ENCODE results near the gene DIAPH1.

DIAPH1 gene

DNA sequence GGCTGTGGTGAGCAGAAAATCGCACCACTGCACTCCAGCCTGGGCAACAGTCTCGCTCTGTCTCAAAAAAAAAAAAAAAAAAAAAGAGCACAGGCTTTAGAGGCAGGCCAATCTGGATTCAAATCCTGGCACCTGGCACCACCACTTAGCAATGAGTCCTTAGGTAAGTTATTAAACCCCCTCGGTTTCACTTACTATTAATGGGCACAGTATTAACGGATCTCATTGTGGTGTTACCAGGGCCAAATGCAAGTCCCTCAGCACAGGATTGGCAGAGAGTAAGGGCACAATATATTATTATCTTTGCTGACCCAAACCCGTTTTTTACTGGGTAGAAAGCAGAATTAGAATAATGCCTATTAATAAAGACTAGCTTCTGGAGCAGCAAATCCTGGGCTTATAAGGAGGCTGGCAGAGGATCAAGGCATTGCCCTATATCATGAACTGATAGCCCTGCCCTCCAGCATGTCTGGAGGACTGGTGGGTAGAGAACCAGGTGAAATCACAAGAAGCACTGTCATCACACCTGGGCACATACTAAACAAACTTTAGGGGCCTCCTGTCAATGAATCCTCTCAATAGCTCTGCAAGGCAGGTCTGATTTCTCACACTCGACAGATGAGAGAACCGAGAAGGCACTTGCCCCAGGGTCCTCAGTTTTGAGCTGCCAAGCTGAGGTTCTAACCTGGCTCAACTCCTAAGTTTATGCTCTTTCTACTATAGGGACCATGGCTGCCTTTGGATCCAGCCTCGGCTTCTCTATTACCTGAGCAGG, 112.2 kb downstream of the DIAPH1 start:
- no peak for DNase-seq (ENCODE audit: low read depth)

GRCh38 chr5:141504216-141504615, 114.6 kb downstream of the DIAPH1 start:
- DNase-seq (ENCODE audit: low read depth) = no peak

- DNase-seq (ENCODE audit: low read depth) = no peak
Observed at GRCh38 chr5:141503681-141504080, 115.1 kb downstream of the DIAPH1 start.

DNA sequence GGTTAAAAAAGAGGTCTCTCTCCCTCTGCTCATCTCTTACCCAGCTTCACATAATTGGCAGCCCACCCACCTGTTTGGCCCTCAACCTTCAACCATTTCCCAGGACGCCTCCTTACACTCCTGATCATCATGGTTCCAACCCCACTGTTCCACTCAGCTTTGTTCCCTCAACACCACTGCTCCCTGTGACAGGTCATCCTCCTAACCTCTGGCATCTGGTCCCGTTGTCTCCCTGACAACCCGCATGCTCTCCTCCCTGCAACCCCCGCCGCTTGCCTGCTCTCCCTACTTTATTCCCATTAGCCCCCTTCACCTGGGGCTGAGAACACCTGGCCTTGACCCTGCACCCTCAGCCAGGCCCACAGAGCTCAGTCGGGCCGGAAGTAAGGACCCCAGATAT, 117.0 kb downstream of the DIAPH1 start:
- no peak for DNase-seq (ENCODE audit: low read depth)

- DNase-seq (ENCODE audit: low read depth) = no peak
Observed at GRCh38 chr5:141496038-141496437, 122.8 kb downstream of the DIAPH1 start.

GRCh38 chr5:141495453-141495811, 123.4 kb downstream of the DIAPH1 start:
- DNase-seq (ENCODE audit: low read depth) = no peak

DNA sequence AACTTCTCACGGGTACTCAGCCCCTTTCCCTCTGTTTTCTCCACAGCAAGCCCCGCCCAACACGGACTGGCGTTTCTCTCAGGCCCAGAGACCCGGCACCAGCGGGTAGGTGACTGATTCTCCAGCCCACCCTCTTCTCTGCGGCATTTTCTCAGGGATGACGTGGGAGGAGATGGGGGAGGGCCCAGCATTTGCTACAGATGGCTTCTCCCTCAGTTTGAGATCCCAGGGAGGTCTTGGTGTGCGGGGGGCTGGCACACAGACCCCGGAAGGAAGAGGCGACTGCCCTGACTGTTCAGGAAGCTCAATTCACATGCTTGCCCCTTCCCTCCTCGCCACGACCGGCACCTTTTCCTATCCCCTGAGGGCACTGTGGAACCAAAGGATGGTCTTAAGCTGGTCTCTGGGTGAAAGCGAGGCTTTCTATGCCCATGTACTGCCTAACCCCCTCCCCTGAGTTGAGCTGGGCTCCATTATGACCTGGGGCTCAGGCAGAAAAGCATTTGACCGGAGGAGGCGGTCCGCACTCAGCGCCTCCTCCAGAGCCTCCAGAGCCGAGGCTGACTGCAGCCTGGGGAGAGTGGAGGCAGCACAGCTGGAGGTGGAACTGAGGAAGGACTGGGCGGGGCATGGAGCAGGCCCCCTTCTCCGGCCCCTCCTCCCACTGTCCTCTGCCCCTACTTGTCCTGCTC, 123.9 kb downstream of the DIAPH1 start:
- DNase-seq (ENCODE audit: low read depth) = no peak

DNA sequence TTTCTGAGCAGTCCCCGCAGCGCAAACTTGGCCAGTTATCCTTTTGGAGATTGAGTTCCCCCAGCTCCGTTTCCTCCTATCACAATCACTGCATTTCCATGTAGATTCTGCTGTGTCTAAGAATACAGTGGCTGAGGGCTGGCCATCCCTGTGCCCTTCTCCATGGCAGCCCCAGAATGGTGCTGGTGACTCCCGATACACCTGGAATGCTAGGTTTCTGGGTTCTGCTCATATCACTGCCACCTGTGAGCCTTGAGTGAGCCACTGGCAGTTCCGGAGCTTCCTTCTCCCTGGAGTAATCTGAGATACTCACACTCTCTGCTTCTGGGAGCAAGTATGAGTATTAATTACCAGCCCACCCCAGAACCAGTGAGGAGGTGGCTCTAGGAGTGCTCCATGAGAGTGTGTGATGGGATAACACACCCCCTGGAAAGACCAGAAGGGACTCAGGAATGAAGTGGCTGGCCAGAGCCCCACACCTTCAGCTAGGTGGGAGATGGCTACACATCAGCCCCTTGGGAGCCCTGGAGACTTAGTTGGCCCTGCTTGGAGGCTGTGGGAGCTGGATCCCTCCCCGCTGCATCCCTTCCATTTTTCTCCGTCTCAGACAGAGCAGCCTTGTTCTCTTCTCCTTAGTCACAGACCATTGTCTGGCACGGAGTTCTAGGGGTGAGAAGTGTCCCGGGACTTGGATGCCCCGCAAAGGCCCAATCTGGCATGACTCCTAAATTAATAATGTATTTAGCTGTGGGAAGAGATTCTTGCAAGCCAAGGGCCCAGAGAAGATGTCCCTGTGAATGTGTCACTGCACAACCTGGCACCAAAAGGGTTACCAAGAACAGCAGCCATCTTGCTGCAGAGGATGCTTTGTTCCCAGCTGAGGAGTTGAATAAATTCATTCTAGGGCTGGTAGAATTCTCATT, 125.0 kb downstream of the DIAPH1 start:
- no peak for DNase-seq (ENCODE audit: low read depth)

GRCh38 chr5:141492168-141492885, 126.5 kb downstream of the DIAPH1 start:
- peak; percentile 41 for DNase-seq (ENCODE audit: low read depth)

DNA sequence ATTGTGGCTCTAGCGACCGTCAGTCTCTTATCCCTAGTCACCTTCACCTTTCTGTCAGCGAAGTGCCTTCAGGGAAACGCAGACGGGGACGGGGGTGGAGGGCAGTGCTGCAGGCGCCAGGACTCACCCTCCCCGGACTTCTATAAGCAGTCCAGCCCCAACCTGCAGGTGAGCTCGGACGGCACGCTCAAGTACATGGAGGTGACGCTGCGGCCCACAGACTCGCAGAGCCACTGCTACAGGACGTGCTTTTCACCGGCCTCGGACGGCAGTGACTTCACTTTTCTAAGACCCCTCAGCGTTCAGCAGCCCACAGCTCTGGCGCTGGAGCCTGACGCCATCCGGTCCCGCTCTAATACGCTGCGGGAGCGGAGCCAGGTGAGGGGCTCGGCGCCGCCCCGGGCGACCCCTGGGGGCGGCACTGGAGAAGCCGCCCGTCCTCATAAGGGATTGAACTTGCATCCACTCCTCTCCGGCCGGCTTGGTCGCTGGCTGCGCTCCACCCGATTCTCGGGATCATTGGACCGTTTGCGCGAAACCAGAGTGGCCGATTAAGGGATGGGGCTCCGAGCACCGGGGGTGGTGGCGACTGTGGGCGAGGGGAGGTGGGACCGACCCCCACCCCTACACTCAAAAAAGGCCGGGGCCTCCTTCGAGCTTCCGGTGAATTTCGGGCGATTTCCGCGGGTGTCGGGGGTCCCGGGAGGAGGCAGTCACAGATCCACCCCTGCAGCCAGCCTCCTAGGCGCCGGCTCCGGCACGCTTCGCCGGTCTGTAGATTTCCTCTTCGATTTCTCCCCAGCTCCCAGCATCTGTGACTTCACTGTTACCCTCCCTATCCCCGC, 127.3 kb downstream of the DIAPH1 start:
- no peak for DNase-seq (ENCODE audit: low read depth)

DNA sequence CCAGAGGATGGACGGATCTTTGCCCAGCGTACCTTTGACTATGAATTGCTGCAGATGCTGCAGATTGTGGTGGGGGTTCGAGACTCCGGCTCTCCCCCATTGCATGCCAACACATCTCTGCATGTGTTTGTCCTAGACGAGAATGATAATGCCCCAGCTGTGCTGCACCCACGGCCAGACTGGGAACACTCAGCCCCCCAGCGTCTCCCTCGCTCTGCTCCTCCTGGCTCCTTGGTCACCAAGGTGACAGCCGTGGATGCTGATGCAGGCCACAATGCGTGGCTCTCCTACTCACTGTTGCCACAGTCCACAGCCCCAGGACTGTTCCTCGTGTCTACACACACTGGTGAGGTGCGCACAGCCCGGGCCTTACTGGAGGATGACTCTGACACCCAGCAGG, 128.0 kb downstream of the DIAPH1 start:
- no peak for DNase-seq (ENCODE audit: low read depth)

DNA sequence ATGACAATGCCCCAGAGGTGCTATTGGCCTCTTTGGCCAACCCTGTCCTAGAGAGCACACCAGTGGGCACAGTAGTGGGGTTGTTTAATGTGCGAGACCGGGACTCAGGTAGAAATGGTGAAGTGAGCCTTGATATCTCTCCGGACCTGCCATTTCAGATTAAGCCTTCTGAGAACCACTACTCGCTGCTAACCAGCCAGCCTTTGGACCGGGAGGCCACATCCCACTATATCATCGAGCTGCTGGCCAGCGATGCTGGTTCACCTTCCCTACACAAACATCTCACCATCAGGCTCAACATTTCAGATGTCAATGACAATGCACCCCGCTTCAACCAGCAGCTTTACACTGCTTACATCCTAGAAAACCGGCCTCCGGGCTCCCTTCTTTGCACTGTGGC, 128.5 kb downstream of the DIAPH1 start:
- DNase-seq (ENCODE audit: low read depth) = no peak

DNA sequence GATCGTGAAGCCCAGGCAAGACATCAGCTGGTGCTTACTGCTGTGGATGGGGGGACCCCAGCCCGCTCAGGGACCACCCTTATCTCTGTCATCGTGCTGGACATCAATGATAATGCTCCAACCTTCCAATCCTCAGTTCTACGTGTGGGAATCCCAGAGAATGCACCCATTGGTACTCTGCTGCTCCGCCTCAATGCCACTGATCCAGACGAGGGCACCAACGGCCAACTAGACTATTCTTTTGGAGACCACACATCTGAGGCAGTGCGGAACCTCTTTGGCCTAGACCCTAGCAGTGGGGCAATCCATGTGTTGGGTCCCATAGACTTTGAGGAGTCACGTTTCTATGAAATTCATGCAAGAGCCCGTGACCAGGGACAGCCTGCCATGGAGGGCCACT, 129.0 kb downstream of the DIAPH1 start:
- no peak for DNase-seq (ENCODE audit: low read depth)

DNA sequence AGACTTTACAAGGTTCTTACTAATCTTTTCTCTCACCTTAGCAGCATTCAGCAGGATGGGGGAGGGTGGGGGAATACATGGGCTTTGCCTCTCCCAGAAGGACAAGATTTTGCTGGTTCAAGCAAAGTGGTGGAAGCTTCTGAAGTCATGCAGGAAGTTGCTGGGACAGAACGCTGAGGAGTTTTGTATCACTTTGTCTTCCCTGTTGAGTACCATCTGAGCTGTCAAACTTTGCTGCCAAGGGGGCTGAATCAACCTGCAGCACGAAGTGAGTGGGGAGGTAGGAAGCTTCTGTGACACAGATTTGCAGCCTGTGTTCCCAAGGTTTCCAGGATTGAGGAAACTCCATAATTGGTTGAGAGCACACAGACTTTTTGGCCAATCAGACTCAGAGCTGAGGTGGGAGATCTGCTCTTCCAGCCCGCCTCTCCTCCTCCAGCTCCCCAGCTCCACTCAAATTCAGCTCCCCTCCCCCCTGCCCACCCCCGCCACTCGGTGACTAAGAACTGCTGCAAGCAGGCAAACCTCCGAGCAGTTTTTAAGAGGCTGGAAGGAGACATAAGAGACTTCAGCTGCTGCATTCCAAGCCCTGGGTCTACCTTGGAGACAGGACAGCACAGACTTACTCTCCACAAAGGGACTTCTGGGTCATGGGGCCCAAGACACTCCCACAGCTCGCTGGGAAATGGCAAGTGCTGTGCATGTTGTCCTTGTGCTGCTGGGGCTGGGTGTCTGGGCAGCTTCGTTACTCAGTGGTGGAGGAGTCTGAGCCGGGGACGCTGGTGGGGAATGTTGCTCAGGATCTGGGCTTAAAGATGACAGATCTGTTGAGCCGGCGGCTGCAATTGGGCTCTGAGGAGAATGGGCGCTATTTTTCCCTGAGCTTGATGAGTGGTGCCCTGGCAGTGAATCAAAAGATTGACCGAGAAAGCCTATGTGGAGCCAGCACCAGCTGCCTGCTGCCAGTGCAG, 129.9 kb downstream of the DIAPH1 start, which contains the start of gene PCDHGC5:
Gene PCDHGC5, plus strand, starts transcription at position 491 of the 971 bp plus-strand sequence. Its CDS starts 160 bp downstream, at position 651.
- no peak for DNase-seq (ENCODE audit: low read depth)

GRCh38 chr5:141487131-141487530, 131.7 kb downstream of the DIAPH1 start:
- DNase-seq (ENCODE audit: low read depth) = no peak

DNA sequence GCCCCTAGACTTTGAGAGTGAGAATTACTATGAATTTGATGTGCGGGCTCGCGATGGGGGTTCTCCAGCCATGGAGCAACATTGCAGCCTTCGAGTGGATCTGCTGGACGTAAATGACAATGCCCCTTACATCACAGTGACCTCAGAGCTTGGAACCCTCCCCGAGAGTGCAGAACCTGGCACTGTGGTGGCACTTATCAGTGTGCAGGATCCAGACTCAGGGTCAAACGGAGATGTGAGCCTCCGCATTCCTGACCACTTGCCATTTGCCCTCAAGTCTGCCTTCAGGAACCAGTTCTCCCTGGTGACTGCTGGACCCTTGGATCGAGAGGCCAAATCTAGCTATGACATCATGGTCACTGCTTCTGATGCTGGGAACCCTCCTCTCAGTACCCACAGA, 132.7 kb downstream of the DIAPH1 start:
- no peak for DNase-seq (ENCODE audit: low read depth)

DNA sequence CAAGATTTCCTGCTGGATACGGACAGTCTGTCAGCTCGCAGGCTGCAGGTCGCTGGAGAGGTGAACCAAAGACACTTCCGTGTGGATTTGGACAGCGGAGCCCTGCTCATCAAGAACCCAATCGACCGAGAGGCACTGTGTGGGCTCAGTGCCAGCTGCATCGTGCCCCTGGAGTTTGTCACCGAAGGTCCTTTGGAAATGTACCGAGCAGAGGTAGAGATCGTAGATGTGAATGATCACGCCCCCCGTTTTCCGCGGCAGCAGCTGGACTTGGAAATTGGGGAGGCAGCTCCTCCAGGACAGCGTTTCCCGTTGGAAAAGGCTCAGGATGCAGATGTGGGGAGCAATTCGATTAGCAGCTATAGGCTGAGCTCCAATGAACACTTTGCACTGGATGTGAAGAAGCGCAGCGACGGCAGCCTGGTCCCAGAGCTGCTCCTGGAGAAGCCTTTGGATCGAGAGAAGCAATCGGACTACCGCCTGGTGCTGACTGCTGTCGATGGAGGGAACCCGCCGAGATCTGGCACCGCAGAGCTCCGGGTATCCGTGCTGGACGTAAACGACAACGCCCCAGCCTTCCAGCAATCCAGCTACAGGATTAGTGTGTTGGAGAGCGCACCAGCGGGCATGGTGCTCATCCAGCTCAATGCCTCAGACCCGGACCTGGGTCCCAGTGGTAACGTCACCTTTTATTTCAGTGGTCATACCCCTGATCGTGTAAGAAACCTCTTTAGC, 133.3 kb downstream of the DIAPH1 start:
- no peak for DNase-seq (ENCODE audit: low read depth)

DNA sequence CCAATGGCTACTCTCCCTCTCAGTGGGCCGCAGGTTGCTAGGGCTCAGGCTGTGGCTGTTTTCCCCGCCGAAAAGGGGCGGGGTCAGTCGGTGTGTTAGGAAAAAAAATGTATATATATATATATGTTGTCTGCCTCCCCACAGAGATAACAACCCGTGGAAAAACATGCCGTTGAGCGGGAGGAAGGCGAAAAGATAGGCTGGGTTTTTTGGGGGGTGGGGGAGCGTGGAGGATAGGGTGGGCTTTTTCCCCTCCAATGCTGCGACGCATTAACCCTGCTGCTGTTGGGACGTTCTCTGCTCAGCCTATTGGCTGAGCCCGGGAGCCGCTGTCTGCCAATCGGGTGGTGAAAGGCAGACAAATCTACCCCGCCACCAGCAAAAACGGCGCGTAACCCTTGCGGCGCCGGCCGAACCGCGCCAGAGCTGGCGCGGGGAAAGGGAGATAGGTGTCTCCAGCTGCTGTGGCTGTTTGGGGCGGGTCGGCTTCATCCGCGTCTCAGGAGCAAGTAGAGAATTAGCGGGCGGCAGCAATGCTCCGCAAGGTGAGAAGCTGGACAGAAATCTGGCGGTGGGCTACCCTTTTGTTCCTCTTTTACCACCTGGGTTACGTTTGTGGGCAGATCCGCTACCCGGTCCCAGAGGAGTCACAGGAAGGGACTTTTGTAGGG, 134.0 kb downstream of the DIAPH1 start, which contains the start of gene PCDHGC4:
Gene PCDHGC4, plus strand, starts transcription at position 390 of the 671 bp plus-strand sequence. Its CDS starts 144 bp downstream, at position 534.
- DNase-seq (ENCODE audit: low read depth) = no peak

Data from stimulated activated CD4-positive, alpha-beta T cell treated with anti-CD3 and anti-CD28 coated beads, Interleukin-2, amount 100 ng/mL, for 4 hours (primary cell).